BE2C (cell line): ENCODE measurements around the gene YJEFN3.

ENCODE experiments used
- DNase-seq: peaks from one replicate; pipeline ENCODE4 v3.0.0-alpha.2; 2020
- H3K27me3 ChIP-seq: fragments of 250-450 bp; sonication (Bioruptor Pico); 2 replicates; pipeline ENCODE4 v1.5.1; 2020; ENCODE audit warnings: mild to moderate bottlenecking
- H3K36me3 ChIP-seq: fragments of 250-450 bp; sonication (Bioruptor Pico); 2 replicates; pipeline ENCODE4 v1.5.1; 2020; ENCODE audit warnings: mild to moderate bottlenecking
- H3K4me1 ChIP-seq: fragments of 250-450 bp; sonication (Bioruptor Pico); 2 replicates; pipeline ENCODE4 v1.5.1; 2020
- H3K4me3 ChIP-seq: 2 replicates; pipeline ENCODE4 v1.5.1; 2011; ENCODE audit warnings: low read depth, low read length
- H3K9me3 ChIP-seq: fragments of 250-450 bp; sonication (Bioruptor Pico); 2 replicates; pipeline ENCODE4 v1.5.1; 2020
- TF ChIP-seq, protein P1 (sequence below): IDR thresholded peaks from 2 replicates; pipeline ENCODE4 v1.5.1; 2012; ENCODE audit warnings: mild to moderate bottlenecking, low read depth, low read length

Gene YJEFN3

DNA sequence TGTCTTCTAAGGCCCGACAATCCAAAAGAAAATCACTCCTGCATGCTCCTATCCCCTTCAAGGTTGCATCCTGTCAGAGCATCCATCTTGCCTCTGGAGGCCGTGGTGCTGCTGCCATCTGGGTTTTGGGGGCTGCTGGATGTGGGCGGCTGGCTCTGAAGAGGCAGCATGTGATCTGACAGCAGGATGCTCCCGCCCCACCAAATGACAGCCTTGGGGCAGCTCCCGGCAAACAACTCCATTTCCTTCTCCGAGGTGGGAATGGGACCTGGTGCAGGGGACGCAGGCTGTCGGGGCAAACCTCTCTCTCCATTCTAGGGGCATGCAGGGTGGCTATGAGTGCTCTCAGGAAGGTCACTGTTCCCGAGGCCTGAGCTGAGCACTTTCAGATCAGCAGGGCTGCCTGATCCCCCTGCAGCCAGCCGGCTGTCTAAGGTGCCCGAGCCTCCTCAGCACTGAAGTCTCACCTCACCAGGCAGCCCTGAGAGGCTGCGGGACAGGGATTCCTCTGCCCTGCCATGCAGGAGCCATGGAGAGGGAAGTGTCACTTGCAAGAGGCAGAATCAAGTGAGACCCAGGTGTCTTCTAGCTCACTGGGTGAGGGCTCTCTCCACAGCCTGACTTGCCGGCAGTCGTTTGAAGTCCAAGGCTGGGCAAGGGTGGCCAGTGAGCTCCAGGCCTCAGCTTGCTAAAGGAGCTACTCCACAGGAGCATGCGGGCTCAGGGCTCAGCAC lies 42.2 kb upstream of the YJEFN3 start:
- H3K36me3 ChIP-seq = peaks cover 22% of the 10 kb centered on the region
- no peaks in the 10 kb centered on the region for H3K9me3 ChIP-seq
- H3K27me3 ChIP-seq = no peaks in the 10 kb centered on the region
- DNase-seq = no peak
- H3K4me3 ChIP-seq = no peak overlapping the region
- TF ChIP-seq, protein P1, sequence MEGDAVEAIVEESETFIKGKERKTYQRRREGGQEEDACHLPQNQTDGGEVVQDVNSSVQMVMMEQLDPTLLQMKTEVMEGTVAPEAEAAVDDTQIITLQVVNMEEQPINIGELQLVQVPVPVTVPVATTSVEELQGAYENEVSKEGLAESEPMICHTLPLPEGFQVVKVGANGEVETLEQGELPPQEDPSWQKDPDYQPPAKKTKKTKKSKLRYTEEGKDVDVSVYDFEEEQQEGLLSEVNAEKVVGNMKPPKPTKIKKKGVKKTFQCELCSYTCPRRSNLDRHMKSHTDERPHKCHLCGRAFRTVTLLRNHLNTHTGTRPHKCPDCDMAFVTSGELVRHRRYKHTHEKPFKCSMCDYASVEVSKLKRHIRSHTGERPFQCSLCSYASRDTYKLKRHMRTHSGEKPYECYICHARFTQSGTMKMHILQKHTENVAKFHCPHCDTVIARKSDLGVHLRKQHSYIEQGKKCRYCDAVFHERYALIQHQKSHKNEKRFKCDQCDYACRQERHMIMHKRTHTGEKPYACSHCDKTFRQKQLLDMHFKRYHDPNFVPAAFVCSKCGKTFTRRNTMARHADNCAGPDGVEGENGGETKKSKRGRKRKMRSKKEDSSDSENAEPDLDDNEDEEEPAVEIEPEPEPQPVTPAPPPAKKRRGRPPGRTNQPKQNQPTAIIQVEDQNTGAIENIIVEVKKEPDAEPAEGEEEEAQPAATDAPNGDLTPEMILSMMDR = no peak
- H3K4me1 ChIP-seq = peaks cover 37% of the 10 kb centered on the region

GRCh38 chr19:19487077-19487949 lies 41.4 kb upstream of the YJEFN3 start:
- Histone ChIP-seq H3K9me3 (no peaks in the 10 kb centered on the region), H3K27me3 (no peaks in the 10 kb centered on the region), H3K36me3 (peaks cover 28% of the 10 kb centered on the region), H3K4me1 (peaks cover 37% of the 10 kb centered on the region), H3K4me3 (no peak overlapping the region)
- TF ChIP-seq, protein P1 = no peak
- DNase-seq = no peak

DNA sequence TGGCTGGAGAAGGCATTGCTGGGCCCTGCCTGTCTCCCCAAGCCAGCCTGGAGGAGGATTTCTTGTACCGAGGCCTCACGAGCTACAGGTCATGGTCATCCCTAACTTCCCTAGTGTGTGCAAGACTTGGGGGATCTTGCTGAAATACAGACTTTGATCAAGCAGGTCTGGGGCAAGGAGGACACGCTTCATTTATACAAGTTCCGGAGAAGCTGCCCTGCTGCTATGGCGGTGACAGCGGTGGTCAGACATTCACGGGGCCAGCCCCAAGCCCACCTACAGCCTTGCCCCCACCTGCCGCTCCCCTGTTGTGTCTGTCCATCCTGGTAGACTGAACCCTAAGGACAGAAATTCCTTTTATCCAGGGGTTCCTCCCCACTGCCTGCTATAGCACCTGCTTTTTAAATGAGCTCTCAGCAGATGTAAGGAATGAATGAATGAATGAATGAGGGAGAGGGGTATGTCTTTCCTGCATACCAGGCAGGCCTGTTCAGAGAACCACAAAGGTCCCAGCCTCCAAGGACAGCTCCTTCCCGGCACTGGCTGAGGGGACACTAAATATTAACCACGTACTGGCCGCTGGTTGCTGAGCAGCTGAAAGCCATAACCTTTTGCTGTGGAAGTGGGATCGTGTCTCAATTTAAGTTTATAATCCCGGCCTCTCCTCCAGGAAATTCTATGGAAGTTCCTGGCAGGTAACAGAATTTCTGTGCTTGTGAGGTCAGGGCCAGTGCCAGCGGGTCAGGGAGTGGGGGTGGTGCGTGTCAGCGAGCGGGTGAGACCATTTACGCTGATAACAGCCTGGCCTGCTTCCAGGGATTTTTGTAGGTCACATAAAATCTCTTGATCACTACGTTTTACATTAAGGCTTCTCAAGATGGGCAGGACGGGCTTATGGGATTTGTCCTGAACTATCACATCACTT lies 40.5 kb upstream of the YJEFN3 start:
- H3K4me3 ChIP-seq = peak overlapping the region; percentile 32
- DNase-seq = peak; percentile 43
- TF ChIP-seq, protein P1 = no peak
- H3K4me1 ChIP-seq = peaks cover 37% of the 10 kb centered on the region
- H3K9me3 ChIP-seq = no peaks in the 10 kb centered on the region
- H3K36me3 ChIP-seq = peaks cover 26% of the 10 kb centered on the region
- no peaks in the 10 kb centered on the region for H3K27me3 ChIP-seq

- H3K4me3 ChIP-seq = peak overlapping the region; percentile 32
- DNase-seq = peak; percentile 77
- TF ChIP-seq, protein P1 = no peak
- H3K9me3 ChIP-seq = no peaks in the 10 kb centered on the region
- no peaks in the 10 kb centered on the region for H3K27me3 ChIP-seq
- H3K36me3 ChIP-seq = peaks cover 27% of the 10 kb centered on the region
- H3K4me1 ChIP-seq = peaks cover 37% of the 10 kb centered on the region
Measured at GRCh38 chr19:19488875-19489690, 39.6 kb upstream of the YJEFN3 start.

- H3K4me1 ChIP-seq = peaks cover 35% of the 10 kb centered on the region
- peak overlapping the region; percentile 23; the same call in 1 of the 2 replicates for H3K4me3 ChIP-seq
- no peak for DNase-seq
- peaks cover 34% of the 10 kb centered on the region for H3K36me3 ChIP-seq
- H3K27me3 ChIP-seq = no peaks in the 10 kb centered on the region
- H3K9me3 ChIP-seq = no peaks in the 10 kb centered on the region
- TF ChIP-seq, protein P1 = no peak
Measured at GRCh38 chr19:19489804-19490204, 38.9 kb upstream of the YJEFN3 start.
